ENCODE measurements around the gene KREMEN1.

The KREMEN1 gene

GRCh38 chr22:29112681-29113080 is 39.8 kb downstream of the KREMEN1 start:
- H4K20me1 ChIP-seq (ENCODE audit: insufficient read depth, low read length): no peaks in the 10 kb centered on the region
- no peaks in the 10 kb centered on the region for H3K27me3 ChIP-seq (replicated peaks; ENCODE audit: insufficient read depth, low read length)
- no peak for DNase-seq
- H3K9ac ChIP-seq (ENCODE audit: low read length): no peak overlapping the region
- H3K9me2 ChIP-seq (replicated peaks; ENCODE audit: insufficient read depth, low read length): no peaks in the 10 kb centered on the region
- no peaks in the 10 kb centered on the region for H3K4me1 ChIP-seq (ENCODE audit: low read length)
- H2AFZ ChIP-seq (ENCODE audit: low read length): no peak overlapping the region
- H3K4me2 ChIP-seq (ENCODE audit: low read depth, low read length): no peak overlapping the region
- no peaks in the 10 kb centered on the region for H3F3A ChIP-seq (ENCODE audit: insufficient read depth, low read length)
- no peaks in the 10 kb centered on the region for H3K36me3 ChIP-seq (replicated peaks; ENCODE audit: insufficient read depth, low read length)
- no peak overlapping the region for H3K4me3 ChIP-seq (ENCODE audit: low read length)
- no peak overlapping the region for H3K27ac ChIP-seq (ENCODE audit: low read length)
- no peaks in the 10 kb centered on the region for H3K79me2 ChIP-seq (ENCODE audit: low read length)
- H3K9me3 ChIP-seq (replicated peaks; ENCODE audit: insufficient read depth, low read length): no peaks in the 10 kb centered on the region
- TF ChIP-seq EZH2 (optimal IDR thresholded peaks at IDR 0.05; ENCODE audit: low read depth, low read length) (no peak), EZH2phosphoT487 (IDR thresholded peaks at IDR 0.05; ENCODE audit: low read length) (no peak), CTCF (IDR thresholded peaks at IDR 0.05; ENCODE audit: low read length) (no peak)

GRCh38 chr22:29113319-29113718 is 40.5 kb downstream of the KREMEN1 start:
- Histone ChIP-seq H4K20me1 (ENCODE audit: insufficient read depth, low read length) (no peaks in the 10 kb centered on the region), H3K27ac (ENCODE audit: low read length) (no peak overlapping the region), H3F3A (ENCODE audit: insufficient read depth, low read length) (no peaks in the 10 kb centered on the region), H3K4me3 (ENCODE audit: low read length) (no peak overlapping the region), H3K9me2 (replicated peaks; ENCODE audit: insufficient read depth, low read length) (no peaks in the 10 kb centered on the region), H3K36me3 (replicated peaks; ENCODE audit: insufficient read depth, low read length) (no peaks in the 10 kb centered on the region), H3K4me1 (ENCODE audit: low read length) (no peaks in the 10 kb centered on the region), H3K9ac (ENCODE audit: low read length) (no peak overlapping the region), H3K27me3 (replicated peaks; ENCODE audit: insufficient read depth, low read length) (no peaks in the 10 kb centered on the region), H3K79me2 (ENCODE audit: low read length) (no peaks in the 10 kb centered on the region), H3K4me2 (ENCODE audit: low read depth, low read length) (no peak overlapping the region), H3K9me3 (replicated peaks; ENCODE audit: insufficient read depth, low read length) (no peaks in the 10 kb centered on the region), H2AFZ (ENCODE audit: low read length) (no peak overlapping the region)
- TF ChIP-seq CTCF (IDR thresholded peaks at IDR 0.05; ENCODE audit: low read length) (no peak), EZH2 (optimal IDR thresholded peaks at IDR 0.05; ENCODE audit: low read depth, low read length) (no peak), EZH2phosphoT487 (IDR thresholded peaks at IDR 0.05; ENCODE audit: low read length) (no peak)
- DNase-seq: no peak

- Histone ChIP-seq H3K36me3 (replicated peaks; ENCODE audit: insufficient read depth, low read length) (no peaks in the 10 kb centered on the region), H2AFZ (ENCODE audit: low read length) (no peak overlapping the region), H3K4me1 (ENCODE audit: low read length) (no peaks in the 10 kb centered on the region), H3K9ac (ENCODE audit: low read length) (no peak overlapping the region), H4K20me1 (ENCODE audit: insufficient read depth, low read length) (no peaks in the 10 kb centered on the region), H3K9me3 (replicated peaks; ENCODE audit: insufficient read depth, low read length) (no peaks in the 10 kb centered on the region), H3K27ac (ENCODE audit: low read length) (no peak overlapping the region), H3K4me2 (ENCODE audit: low read depth, low read length) (no peak overlapping the region), H3F3A (ENCODE audit: insufficient read depth, low read length) (no peaks in the 10 kb centered on the region), H3K79me2 (ENCODE audit: low read length) (no peaks in the 10 kb centered on the region), H3K9me2 (replicated peaks; ENCODE audit: insufficient read depth, low read length) (no peaks in the 10 kb centered on the region), H3K27me3 (replicated peaks; ENCODE audit: insufficient read depth, low read length) (no peaks in the 10 kb centered on the region), H3K4me3 (ENCODE audit: low read length) (no peak overlapping the region)
- no peak for TF ChIP-seq EZH2phosphoT487 (IDR thresholded peaks at IDR 0.05; ENCODE audit: low read length)
- TF ChIP-seq CTCF (IDR thresholded peaks at IDR 0.05; ENCODE audit: low read length): no peak
- no peak for TF ChIP-seq EZH2 (optimal IDR thresholded peaks at IDR 0.05; ENCODE audit: low read depth, low read length)
- no peak for DNase-seq
Observed at GRCh38 chr22:29114392-29114791, 41.6 kb downstream of the KREMEN1 start.

Data from MM.1S (cell line).